ENCODE results near the gene PLD3.
A peak's percentile ranks its signal among the peaks of the same experiment; 100 is the strongest.
"Not testable (repeated sequence)": the region's sequence is repeated elsewhere in the genome, so short reads cannot be mapped to it uniquely, and the experiment has no call there.

PLD3 gene

GRCh38 chr19:40333083-40333482 is 15.4 kb upstream of the PLD3 start:
- DNase-seq = not testable (repeated sequence)

- no peak for DNase-seq
Measured at GRCh38 chr19:40335101-40335500, 13.4 kb upstream of the PLD3 start.

GRCh38 chr19:40335855-40336600 is 12.5 kb upstream of the PLD3 start:
- DNase-seq = no peak

GRCh38 chr19:40336601-40336900 is 11.9 kb upstream of the PLD3 start:
- no peak for DNase-seq

GRCh38 chr19:40337107-40337506 is 11.4 kb upstream of the PLD3 start:
- DNase-seq = no peak

GRCh38 chr19:40337594-40337993 is 10.9 kb upstream of the PLD3 start:
- DNase-seq = no peak

GRCh38 chr19:40339018-40339728 is 9.3 kb upstream of the PLD3 start:
- DNase-seq = no peak

GRCh38 chr19:40341601-40342482 is 6.7 kb upstream of the PLD3 start:
- no peak for DNase-seq

GRCh38 chr19:40342644-40343311 is 5.7 kb upstream of the PLD3 start:
- DNase-seq = no peak

GRCh38 chr19:40344422-40344821 is 4.1 kb upstream of the PLD3 start:
- DNase-seq = no peak

- DNase-seq = peak; percentile 42
Measured at GRCh38 chr19:40348961-40349507, 539 bp downstream of the PLD3 start.

- no peak for DNase-seq
Measured at GRCh38 chr19:40355975-40356680, 7.6 kb downstream of the PLD3 start.

GRCh38 chr19:40356681-40357595 is 8.4 kb downstream of the PLD3 start:
- peak; percentile 27 for DNase-seq

GRCh38 chr19:40357640-40358039 is 9.1 kb downstream of the PLD3 start:
- DNase-seq = no peak

- DNase-seq = no peak
Measured at GRCh38 chr19:40358773-40359172, 10.3 kb downstream of the PLD3 start.

GRCh38 chr19:40360020-40360707 is 11.7 kb downstream of the PLD3 start:
- no peak for DNase-seq

- DNase-seq = no peak
Measured at GRCh38 chr19:40360708-40361241, 12.3 kb downstream of the PLD3 start.

GRCh38 chr19:40362160-40362559 is 13.7 kb downstream of the PLD3 start:
- no peak for DNase-seq

GRCh38 chr19:40363069-40363468 is 14.6 kb downstream of the PLD3 start:
- DNase-seq = no peak

- no peak for DNase-seq
Measured at GRCh38 chr19:40365010-40365409, 16.5 kb downstream of the PLD3 start.

Measured in fibroblast of skin of scalp (primary cell).